Neuronal stem cell (in vitro differentiated cells): ENCODE measurements around the gene SFXN1.

Experiments
- DNase-seq: peaks from one replicate; pipeline ENCODE4 v3.0.0-alpha.2; 2013; ENCODE audit warnings: low spot score
- H2AFZ ChIP-seq: one replicate; pipeline ENCODE4 v1.6.1; 2013; ENCODE audit warnings: mild to moderate bottlenecking, low read length, inconsistent platforms
- H2AK5ac ChIP-seq: 2 replicates; pipeline ENCODE4 v1.6.1; 2013; ENCODE audit warnings: low read depth, mild to moderate bottlenecking, inconsistent platforms, low read length, moderate library complexity, mixed read lengths
- H2BK120ac ChIP-seq: 2 replicates; pipeline ENCODE4 v1.6.1; 2013; ENCODE audit warnings: low read depth, mild to moderate bottlenecking, inconsistent platforms, low read length, moderate library complexity, mixed read lengths
- H2BK12ac ChIP-seq: one replicate; pipeline ENCODE4 v1.6.1; 2013; ENCODE audit warnings: low read length, inconsistent platforms
- H2BK15ac ChIP-seq: 2 replicates; pipeline ENCODE4 v1.6.1; 2013; ENCODE audit warnings: mild to moderate bottlenecking, low read length, inconsistent platforms, mixed read lengths
- H2BK5ac ChIP-seq: one replicate; pipeline ENCODE4 v1.6.1; 2013; ENCODE audit warnings: inconsistent platforms, mild to moderate bottlenecking, low read length, moderate library complexity
- H3K14ac ChIP-seq: one replicate; pipeline ENCODE4 v1.6.1; 2013; ENCODE audit warnings: low read length, inconsistent platforms
- H3K18ac ChIP-seq: 2 replicates; pipeline ENCODE4 v1.6.1; 2013; ENCODE audit warnings: low read length, inconsistent platforms
- H3K23ac ChIP-seq: 2 replicates; pipeline ENCODE4 v1.6.1; 2013; ENCODE audit warnings: low read depth, mild to moderate bottlenecking, mixed read lengths, low read length, inconsistent platforms; ENCODE audit not compliant: poor library complexity
- H3K27ac ChIP-seq: replicated peaks from 3 replicates; pipeline ENCODE4 v1.5.1; 2013; ENCODE audit warnings: low read length, inconsistent platforms
- H3K27me3 ChIP-seq, 3 experiments: 2 replicates each; pipeline ENCODE4 v1.6.1; 2013; ENCODE audit warnings: low read length in 3 of 3, mild to moderate bottlenecking in 2 of 3, inconsistent platforms in 1 of 3, low read depth in 1 of 3, mixed read lengths in 1 of 3, moderate library complexity in 1 of 3; ENCODE audit not compliant: control insufficient read depth in 3 of 3, insufficient read depth in 3 of 3
- H3K36me3 ChIP-seq, 2 donors: replicated peaks in 1 of 2; 2 replicates each; pipeline ENCODE4 v1.6.1; 2013; ENCODE audit warnings: low read length in 2 of 2; ENCODE audit not compliant: control insufficient read depth in 2 of 2, insufficient read depth in 2 of 2
- H3K4ac ChIP-seq: 2 replicates; pipeline ENCODE4 v1.6.1; 2013; ENCODE audit warnings: inconsistent platforms, mild to moderate bottlenecking, low read length, moderate library complexity
- H3K4me1 ChIP-seq, 2 donors: 1 replicate in 1 of 2; 2 replicates in 1 of 2; pipeline ENCODE4 v1.6.1; 2013; ENCODE audit warnings: low read length in 2 of 2, low read depth in 1 of 2; ENCODE audit not compliant: control insufficient read depth in 2 of 2, insufficient read depth in 1 of 2
- H3K4me2 ChIP-seq: one replicate; pipeline ENCODE4 v1.6.1; 2013; ENCODE audit warnings: mild to moderate bottlenecking, low read length, inconsistent platforms; ENCODE audit not compliant: insufficient read depth, poor library complexity, severe bottlenecking
- H3K4me3 ChIP-seq, 2 donors: 2 replicates each; pipeline ENCODE4 v1.5.1; 2013; ENCODE audit warnings: low read length in 2 of 2, mild to moderate bottlenecking in 2 of 2, inconsistent platforms in 1 of 2, moderate library complexity in 1 of 2
- H3K79me1 ChIP-seq: one replicate; pipeline ENCODE4 v1.6.1; 2013; ENCODE audit warnings: low read depth, mild to moderate bottlenecking, inconsistent platforms, low read length, moderate library complexity
- H3K9ac ChIP-seq: one replicate; pipeline ENCODE4 v1.6.1; 2013; ENCODE audit warnings: mild to moderate bottlenecking, low read depth, low read length, inconsistent platforms; ENCODE audit not compliant: poor library complexity
- H3K9me3 ChIP-seq, 2 donors: replicated peaks in 1 of 2; 2 replicates each; pipeline versions ENCODE3 to v1.6.1; 2013; ENCODE audit warnings: low read length in 2 of 2, mild to moderate bottlenecking in 2 of 2, inconsistent platforms in 1 of 2, low read depth in 1 of 2, mixed read lengths in 1 of 2, moderate library complexity in 1 of 2; ENCODE audit not compliant: control insufficient read depth in 2 of 2, insufficient read depth in 1 of 2
- H4K8ac ChIP-seq: one replicate; pipeline ENCODE4 v1.6.1; 2013; ENCODE audit warnings: low read depth, mild to moderate bottlenecking, inconsistent platforms, low read length, moderate library complexity
- H4K91ac ChIP-seq: one replicate; pipeline ENCODE4 v1.6.1; 2013; ENCODE audit warnings: low read length, low read depth, mild to moderate bottlenecking, inconsistent platforms; ENCODE audit not compliant: poor library complexity
- WGBS, 2 donors: extraction: QIAGEN DNeasy Blood & Tissue Kit; methylation state at CpG; one replicate each; pipeline ENCODE4 v1.1.7; 2013; ENCODE audit warnings: missing lambda C conversion rate in 2 of 2, mixed read lengths in 1 of 2; ENCODE audit not compliant: insufficient read length in 2 of 2, insufficient replicate concordance in 1 of 2; ENCODE audit errors: extremely low coverage in 2 of 2; 5-methylcytosine and 5-hydroxymethylcytosine counted together

The SFXN1 gene

DNA sequence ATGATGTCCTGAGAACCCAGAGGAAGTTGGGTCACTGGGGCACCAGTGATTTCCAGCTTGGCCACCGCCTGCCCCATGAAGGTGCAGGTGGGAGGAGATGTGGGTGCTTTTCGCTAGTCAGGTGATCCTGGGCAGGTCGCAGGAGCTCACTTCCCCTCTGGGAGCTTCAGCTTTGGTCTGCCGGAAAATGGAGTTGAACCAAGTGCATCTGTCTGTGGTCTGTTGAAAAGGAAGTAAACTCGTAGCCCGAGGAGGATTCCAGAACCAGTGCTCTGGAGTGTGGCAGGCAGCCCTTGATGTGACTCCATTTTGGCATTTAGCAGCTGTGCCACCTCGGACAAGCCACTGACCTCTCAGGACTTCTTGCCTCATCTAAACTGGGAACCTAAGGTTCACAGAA lies 97.7 kb downstream of the SFXN1 start:
- Histone ChIP-seq H3K9me3 (peaks cover 0 to 3% of the 10 kb centered on the region in 2 donors), H3K9ac (no peak overlapping the region), H3K27me3 (no peaks in the 10 kb centered on the region), H3K4me3 (no peak overlapping the region), H2AK5ac (peak overlapping the region; percentile 63), H3K18ac (no peak overlapping the region), H4K8ac (no peak overlapping the region), H3K4me1 (peaks cover 2% of the 10 kb centered on the region in 2 donors), H3K4me2 (no peak overlapping the region), H2AFZ (no peak overlapping the region), H3K27ac (no peak overlapping the region), H2BK120ac (no peak overlapping the region), H2BK12ac (no peak overlapping the region), H3K23ac (no peak overlapping the region), H2BK5ac (no peak overlapping the region), H3K4ac (no peak overlapping the region), H3K36me3 (no peaks in the 10 kb centered on the region), H3K14ac (no peak overlapping the region), H2BK15ac (no peak overlapping the region), H3K79me1 (no peaks in the 10 kb centered on the region), H4K91ac (no peak overlapping the region)
- WGBS, 2 donors = no CpG with 5 or more reads among the region's 7 CpGs
- DNase-seq = no peak

DNA sequence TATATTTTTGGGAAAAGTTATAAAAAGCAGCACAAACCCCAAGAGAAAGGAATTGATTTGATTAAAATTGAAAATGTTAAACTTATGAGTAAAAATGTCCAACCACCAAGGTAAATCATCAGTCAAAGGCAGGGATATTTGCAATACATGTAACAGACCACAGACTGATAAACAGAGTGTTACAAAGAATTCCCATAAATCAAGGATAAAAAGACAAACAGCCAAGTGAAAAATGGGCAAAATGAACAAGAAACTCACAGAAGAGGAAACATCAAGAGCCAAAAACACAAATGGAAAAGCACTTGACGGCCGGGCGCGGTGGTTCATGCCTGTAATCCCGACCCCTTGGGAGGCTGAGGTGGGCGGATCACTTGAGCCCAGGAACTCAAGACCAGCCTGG lies 98.2 kb downstream of the SFXN1 start:
- Histone ChIP-seq H3K79me1 (no peaks in the 10 kb centered on the region), H3K27ac (no peak overlapping the region), H3K9me3 (peaks cover 0 to 3% of the 10 kb centered on the region in 2 donors), H3K23ac (no peak overlapping the region), H2AK5ac (no peak overlapping the region), H3K4ac (no peak overlapping the region), H4K8ac (no peak overlapping the region), H3K36me3 (no peaks in the 10 kb centered on the region), H2BK5ac (no peak overlapping the region), H2BK12ac (no peak overlapping the region), H2AFZ (no peak overlapping the region), H3K4me1 (peaks cover 2% of the 10 kb centered on the region in 2 donors), H3K4me3 (no peak overlapping the region), H3K9ac (no peak overlapping the region), H2BK15ac (no peak overlapping the region), H3K18ac (no peak overlapping the region), H2BK120ac (no peak overlapping the region), H3K14ac (no peak overlapping the region), H3K27me3 (no peaks in the 10 kb centered on the region), H3K4me2 (no peak overlapping the region), H4K91ac (no peak overlapping the region)
- no CpG with 5 or more reads among the region's 6 CpGs for WGBS, 2 donors
- no peak for DNase-seq
